ENCODE measurements around the gene MUSK. TPM values are rescaled to one million over a fixed set of nuclear protein-coding genes. Genes with fewer than 3 reads are reported as not detected.

The MUSK gene
- total RNA-seq, 1 experiment from 2014 or later, result not detected

- TF ChIP-seq CTCF (conservative IDR thresholded peaks at IDR 0.05; ENCODE audit: low read depth, low read length) (no peak), EZH2 (IDR thresholded peaks at IDR 0.05; ENCODE audit: low read length, unreplicated experiment) (no peak), EZH2phosphoT487 (IDR thresholded peaks at IDR 0.05; ENCODE audit: borderline replicate concordance, low read length) (no peak)
- Histone ChIP-seq H3K79me2 (ENCODE audit: low read length) (no peaks in the 10 kb centered on the region), H3K27ac (ENCODE audit: low read length) (peak overlapping the region; percentile 91), H3K27me3 (ENCODE audit: low read length) (no peaks in the 10 kb centered on the region), H3F3A (ENCODE audit: low read length, unreplicated experiment) (peaks cover 11% of the 10 kb centered on the region), H3K9me3 (ENCODE audit: low read length) (no peaks in the 10 kb centered on the region), H2AFZ (ENCODE audit: low read length) (no peak overlapping the region), H3K4me2 (ENCODE audit: low read length) (peak overlapping the region; percentile 60), H3K36me3 (ENCODE audit: low read depth, low read length) (0 out of 2 replicates have a peak, but pooled peaks cover 3% of the 10 kb centered on the region), H3K4me1 (ENCODE audit: insufficient read depth, low read length) (peaks cover 51% of the 10 kb centered on the region), H4K20me1 (ENCODE audit: low read length) (no peaks in the 10 kb centered on the region), H3K4me3 (ENCODE audit: low read length) (no peak overlapping the region), H3K9ac (ENCODE audit: low read length) (peak overlapping the region; percentile 76), H3K9me2 (replicated peaks; ENCODE audit: low read length) (no peaks in the 10 kb centered on the region)
- CTCF ChIA-PET, result no interaction called here
- DNase-seq (peak; percentile 28), ATAC-seq (no peak)
- POLR2A ChIA-PET (ENCODE audit: unreplicated experiment), result interaction anchor here (0.8 kb wide), 1 partner anchor 107 kb away, joined by 3 read pairs; no protein-coding TSS in a partner anchor
- intact Hi-C loops (cut with micrococcal nuclease), result no loop called here
- no TSS peak for BruUV-seq (replicated peaks)
Observed at GRCh38 chr9:110746211-110746930, 77.8 kb downstream of the MUSK start.

GRCh38 chr9:110748251-110748893, 79.8 kb downstream of the MUSK start:
- Histone ChIP-seq H3K27me3 (ENCODE audit: low read length) (no peaks in the 10 kb centered on the region), H2AFZ (ENCODE audit: low read length) (no peak overlapping the region), H3F3A (ENCODE audit: low read length, unreplicated experiment) (peaks cover 20% of the 10 kb centered on the region), H3K4me2 (ENCODE audit: low read length) (no peak overlapping the region), H3K9me3 (ENCODE audit: low read length) (no peaks in the 10 kb centered on the region), H3K79me2 (ENCODE audit: low read length) (no peaks in the 10 kb centered on the region), H3K9me2 (replicated peaks; ENCODE audit: low read length) (no peaks in the 10 kb centered on the region), H3K9ac (ENCODE audit: low read length) (no peak overlapping the region), H3K36me3 (ENCODE audit: low read depth, low read length) (no peaks in the 10 kb centered on the region), H3K27ac (ENCODE audit: low read length) (no peak overlapping the region), H3K4me3 (ENCODE audit: low read length) (no peak overlapping the region), H3K4me1 (ENCODE audit: insufficient read depth, low read length) (peaks cover 63% of the 10 kb centered on the region), H4K20me1 (ENCODE audit: low read length) (no peaks in the 10 kb centered on the region)
- no peak for DNase-seq
- no TSS peak for BruUV-seq (replicated peaks)
- TF ChIP-seq EZH2phosphoT487 (IDR thresholded peaks at IDR 0.05; ENCODE audit: borderline replicate concordance, low read length) (no peak), EZH2 (IDR thresholded peaks at IDR 0.05; ENCODE audit: low read length, unreplicated experiment) (no peak), CTCF (conservative IDR thresholded peaks at IDR 0.05; ENCODE audit: low read depth, low read length) (no peak)
- ATAC-seq, result no peak
- intact Hi-C loops (cut with micrococcal nuclease), result no loop called here
- ChIA-PET CTCF (no interaction called here), POLR2A (ENCODE audit: unreplicated experiment) (no interaction called here)

GRCh38 chr9:110750272-110750671, 81.7 kb downstream of the MUSK start:
- no peak overlapping the region for H3K4me3 ChIP-seq (ENCODE audit: low read length)
- no TSS peak for BruUV-seq (replicated peaks)
- no peak overlapping the region for H2AFZ ChIP-seq (ENCODE audit: low read length)
- H3K27me3 ChIP-seq (ENCODE audit: low read length), result no peaks in the 10 kb centered on the region
- H4K20me1 ChIP-seq (ENCODE audit: low read length), result no peaks in the 10 kb centered on the region
- H3K9ac ChIP-seq (ENCODE audit: low read length), result no peak overlapping the region
- peaks cover 14% of the 10 kb centered on the region for H3F3A ChIP-seq (ENCODE audit: low read length, unreplicated experiment)
- H3K36me3 ChIP-seq (ENCODE audit: low read depth, low read length), result no peaks in the 10 kb centered on the region
- intact Hi-C loops (cut with micrococcal nuclease), result loop anchor here (5.0 kb wide), 4 partner anchors 38 to 287 kb away; partner anchors contain the start of gene LPAR1
- ChIA-PET CTCF (no interaction called here), POLR2A (ENCODE audit: unreplicated experiment) (no interaction called here)
- TF ChIP-seq CTCF (conservative IDR thresholded peaks at IDR 0.05; ENCODE audit: low read depth, low read length), result no peak
- TF ChIP-seq EZH2phosphoT487 (IDR thresholded peaks at IDR 0.05; ENCODE audit: borderline replicate concordance, low read length), result no peak
- no peak for TF ChIP-seq EZH2 (IDR thresholded peaks at IDR 0.05; ENCODE audit: low read length, unreplicated experiment)
- ATAC-seq (no peak), DNase-seq (no peak)
- H3K79me2 ChIP-seq (ENCODE audit: low read length), result no peaks in the 10 kb centered on the region
- no peaks in the 10 kb centered on the region for H3K9me3 ChIP-seq (ENCODE audit: low read length)
- no peaks in the 10 kb centered on the region for H3K9me2 ChIP-seq (replicated peaks; ENCODE audit: low read length)
- no peak overlapping the region for H3K27ac ChIP-seq (ENCODE audit: low read length)
- H3K4me2 ChIP-seq (ENCODE audit: low read length), result no peak overlapping the region
- peaks cover 63% of the 10 kb centered on the region for H3K4me1 ChIP-seq (ENCODE audit: insufficient read depth, low read length)

Data from PC-3 (cell line).